Limb (tissue), 2 donors: ENCODE data around the gene POLQ.
"Not testable (repeated sequence)": the region's sequence is repeated elsewhere in the genome, so short reads cannot be mapped to it uniquely, and the experiment has no call there.

Experiments
- DNase-seq, 2 donors: peaks; one replicate each; pipeline ENCODE4 v3.0.0-alpha.2; 2016; ENCODE audit errors: extremely low spot score in 2 of 2

Gene POLQ

DNA sequence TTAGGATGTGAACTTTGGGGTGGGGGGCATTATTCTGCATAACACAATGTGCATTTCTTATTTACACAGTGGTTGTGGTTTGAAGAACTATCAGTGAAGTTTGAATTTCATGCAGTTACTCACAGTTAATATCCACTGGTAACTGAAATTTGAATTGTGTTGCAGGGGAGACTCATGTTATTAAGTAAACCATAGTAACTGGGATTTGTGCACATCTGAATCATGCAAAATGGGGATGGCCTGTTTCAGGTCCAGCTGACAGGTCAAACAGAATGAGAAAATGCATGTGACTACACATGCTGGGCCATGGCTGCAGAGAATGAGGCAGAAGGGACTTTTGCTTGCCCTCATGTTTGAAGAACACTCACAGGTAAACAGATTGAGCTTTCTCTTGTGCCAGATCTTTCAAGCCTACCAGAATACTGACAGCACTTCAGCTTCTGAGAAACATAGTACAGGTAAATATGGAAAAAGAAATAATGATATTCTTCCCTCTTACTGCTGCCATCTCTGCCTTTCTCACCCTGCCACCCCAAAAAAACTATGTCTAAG is 115.0 kb downstream of the POLQ start:
- no peak for DNase-seq

DNA sequence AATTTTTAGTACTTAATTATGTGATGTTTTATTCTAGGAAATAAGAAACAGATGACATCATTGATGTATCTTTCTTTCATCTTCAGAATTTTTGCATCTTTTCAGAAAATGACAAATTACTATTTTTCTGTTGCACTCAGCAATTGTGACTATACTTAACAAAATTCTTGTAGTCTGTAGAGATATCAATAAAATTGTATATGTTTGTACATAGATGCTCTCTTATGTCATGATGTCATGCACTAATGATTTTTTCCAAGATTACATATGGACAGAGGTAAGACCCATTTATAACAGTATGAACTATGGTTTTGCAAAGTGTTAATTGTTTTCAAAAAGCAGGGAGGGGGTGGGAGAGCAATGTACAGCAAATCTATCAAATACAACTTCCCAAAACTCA is 121.2 kb downstream of the POLQ start:
- no peak for DNase-seq

DNA sequence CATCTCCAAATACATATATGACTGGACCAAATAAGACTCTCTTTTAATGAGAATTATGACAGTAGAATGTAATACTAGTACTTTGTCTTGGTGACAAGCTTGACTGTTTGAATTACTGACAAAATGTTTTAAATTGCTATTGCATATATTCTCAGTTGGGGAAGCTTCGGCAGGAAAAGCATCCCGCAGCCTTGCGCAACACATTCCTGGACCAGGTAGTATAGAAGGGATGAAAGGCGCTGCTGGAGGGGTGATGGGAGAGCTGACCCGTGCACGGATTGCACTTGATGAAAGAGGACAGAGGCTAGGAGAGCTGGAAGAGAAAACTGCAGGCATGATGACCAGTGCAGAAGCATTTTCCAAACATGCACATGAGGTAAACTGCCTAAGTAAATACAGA is 127.6 kb downstream of the POLQ start:
- DNase-seq: no peak

DNA sequence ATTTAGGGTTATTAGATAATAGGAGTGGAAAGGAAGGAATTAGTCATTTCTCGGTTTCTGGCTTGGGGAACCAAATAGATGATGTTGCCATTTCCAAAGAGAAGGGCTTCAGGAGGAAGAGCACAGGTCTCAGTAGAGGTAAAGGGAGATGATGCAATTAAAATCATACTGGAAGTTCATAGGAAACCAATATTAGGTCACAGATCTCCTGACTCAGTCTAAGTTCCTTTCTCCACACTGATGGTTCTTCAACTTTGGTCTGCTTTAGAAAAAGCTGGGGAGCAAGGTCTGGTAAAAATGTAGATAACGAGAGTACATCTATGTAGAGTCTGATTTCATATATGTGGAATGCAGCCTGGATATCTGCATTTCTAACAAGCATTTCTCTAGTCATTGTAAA is 130.9 kb downstream of the POLQ start:
- no peak for DNase-seq

DNA sequence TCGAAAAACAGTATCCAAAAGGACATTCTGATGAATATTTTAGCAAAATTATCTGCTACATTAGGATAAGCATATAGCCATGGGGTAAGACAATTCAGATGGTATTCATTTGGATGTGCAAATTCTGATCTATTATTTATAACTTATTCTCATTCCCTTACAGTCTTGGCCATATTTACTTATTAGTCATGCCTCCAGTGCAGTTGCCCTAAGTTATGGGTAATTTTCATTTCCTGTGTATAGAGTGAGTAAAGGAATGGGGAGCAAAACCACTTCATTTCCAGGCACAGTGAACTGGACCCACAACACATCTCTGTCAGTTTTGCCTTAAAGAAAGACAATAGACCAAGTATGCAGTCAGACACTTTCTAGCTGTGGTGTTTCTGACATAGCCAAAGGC is 134.3 kb downstream of the POLQ start:
- no peak for DNase-seq

DNA sequence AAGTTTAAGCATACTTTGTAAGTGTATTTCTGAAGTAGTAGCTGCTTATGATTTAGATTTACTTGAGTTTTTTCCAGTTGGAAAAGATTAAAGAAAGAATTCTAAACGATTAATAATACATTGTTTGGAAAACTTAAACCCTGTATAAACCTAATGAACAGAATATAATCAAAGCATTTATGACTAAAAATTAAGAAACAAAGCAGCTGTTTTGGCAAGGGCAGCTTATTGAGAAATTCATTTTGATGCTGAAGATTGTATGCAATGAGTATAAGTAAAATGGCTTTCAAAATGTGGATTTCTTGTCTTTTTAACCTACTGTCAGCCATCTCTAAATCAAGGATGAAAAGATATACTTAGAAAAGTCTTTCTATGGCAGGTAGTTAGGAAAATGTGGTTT is 140.2 kb downstream of the POLQ start:
- DNase-seq: no peak

DNA sequence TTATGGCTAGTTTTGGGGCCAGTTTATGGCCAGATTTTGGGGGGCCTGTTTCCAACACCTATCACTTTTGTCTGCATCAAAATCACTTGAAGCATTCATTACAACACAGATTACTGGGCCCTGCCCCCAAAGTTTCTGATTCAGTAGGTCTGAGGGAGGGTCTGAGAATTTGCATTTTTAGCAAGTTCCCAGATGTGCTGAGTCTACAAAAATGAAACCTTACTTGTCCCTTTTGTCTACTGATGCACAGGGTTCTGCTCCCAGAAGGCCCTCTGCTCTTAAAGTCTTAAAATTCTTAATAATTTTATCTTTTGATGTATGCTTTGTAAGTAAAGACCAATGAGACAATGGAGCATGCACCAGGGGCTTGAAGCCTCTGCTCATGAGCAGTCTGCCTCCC is 146.0 kb downstream of the POLQ start:
- no peak for DNase-seq

DNA sequence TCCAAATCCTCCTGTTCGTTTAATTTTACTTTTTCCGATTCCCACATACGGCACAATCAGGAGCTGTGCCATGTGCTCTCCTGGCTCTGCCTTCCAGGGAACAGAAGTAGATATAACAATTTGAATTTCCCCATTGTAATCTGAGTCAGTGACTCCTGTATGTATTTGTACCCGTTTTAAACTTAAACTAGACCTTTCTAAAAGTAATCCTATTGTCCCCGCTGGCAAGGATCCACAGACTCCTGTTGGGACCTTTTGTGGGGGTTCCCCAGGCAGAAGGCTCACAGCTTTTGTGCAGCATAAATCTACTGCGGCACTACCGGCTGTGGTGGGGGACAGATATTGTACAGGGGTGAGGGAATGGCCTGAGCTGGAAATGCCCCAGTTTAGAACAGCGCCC is 147.7 kb downstream of the POLQ start:
- not testable (repeated sequence) for DNase-seq

DNA sequence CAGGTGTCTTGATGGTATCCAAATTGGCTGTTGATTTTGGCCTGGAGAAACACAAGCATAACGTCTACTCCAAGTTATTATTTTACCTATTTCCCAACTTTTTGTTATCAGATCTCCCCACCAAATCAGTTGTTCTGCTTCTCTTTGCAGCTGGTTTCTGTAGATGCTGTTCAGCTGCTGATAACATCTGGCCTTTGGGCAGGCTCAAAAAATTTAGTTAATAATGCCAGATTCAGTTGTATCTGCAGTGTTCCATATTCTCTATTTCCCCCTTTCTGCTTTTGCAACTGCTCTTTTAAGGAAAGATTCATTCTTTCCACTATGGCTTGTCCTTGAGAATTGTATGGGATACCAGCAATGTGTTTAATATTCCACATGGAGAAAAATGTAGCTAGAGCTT is 149.8 kb downstream of the POLQ start:
- DNase-seq: not testable (repeated sequence)

DNA sequence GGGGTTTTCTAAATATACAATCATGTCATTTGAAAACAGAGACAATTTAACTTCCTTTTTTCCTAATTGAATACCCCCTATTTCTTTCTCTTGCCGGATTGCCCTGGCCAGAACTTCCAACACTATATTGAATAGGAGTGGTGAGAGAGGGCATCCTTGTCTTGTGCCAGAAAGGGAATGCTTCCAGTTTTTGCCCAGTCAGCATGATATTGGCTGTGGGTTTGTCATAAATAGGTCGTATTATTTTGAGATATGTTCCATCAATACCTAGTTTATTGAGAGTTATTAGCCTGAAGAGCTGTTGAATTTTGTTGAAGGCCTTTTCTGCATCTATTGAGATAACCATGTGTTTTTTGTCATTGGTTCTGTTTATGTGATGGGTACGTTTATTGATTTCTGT is 157.5 kb downstream of the POLQ start:
- not testable (repeated sequence) for DNase-seq
